Measurements from ENCODE around the gene SGPL1.

SGPL1 gene

GRCh38 chr10:70830164-70830563, 14.4 kb downstream of the SGPL1 start:
- TF ChIP-seq, protein P1, sequence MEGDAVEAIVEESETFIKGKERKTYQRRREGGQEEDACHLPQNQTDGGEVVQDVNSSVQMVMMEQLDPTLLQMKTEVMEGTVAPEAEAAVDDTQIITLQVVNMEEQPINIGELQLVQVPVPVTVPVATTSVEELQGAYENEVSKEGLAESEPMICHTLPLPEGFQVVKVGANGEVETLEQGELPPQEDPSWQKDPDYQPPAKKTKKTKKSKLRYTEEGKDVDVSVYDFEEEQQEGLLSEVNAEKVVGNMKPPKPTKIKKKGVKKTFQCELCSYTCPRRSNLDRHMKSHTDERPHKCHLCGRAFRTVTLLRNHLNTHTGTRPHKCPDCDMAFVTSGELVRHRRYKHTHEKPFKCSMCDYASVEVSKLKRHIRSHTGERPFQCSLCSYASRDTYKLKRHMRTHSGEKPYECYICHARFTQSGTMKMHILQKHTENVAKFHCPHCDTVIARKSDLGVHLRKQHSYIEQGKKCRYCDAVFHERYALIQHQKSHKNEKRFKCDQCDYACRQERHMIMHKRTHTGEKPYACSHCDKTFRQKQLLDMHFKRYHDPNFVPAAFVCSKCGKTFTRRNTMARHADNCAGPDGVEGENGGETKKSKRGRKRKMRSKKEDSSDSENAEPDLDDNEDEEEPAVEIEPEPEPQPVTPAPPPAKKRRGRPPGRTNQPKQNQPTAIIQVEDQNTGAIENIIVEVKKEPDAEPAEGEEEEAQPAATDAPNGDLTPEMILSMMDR (IDR thresholded peaks at IDR 0.05; ENCODE audit: insufficient read depth, low read length, poor library complexity, severe bottlenecking), result no peak
- no peak for DNase-seq (ENCODE audit: extremely low read depth, insufficient read length)
- H3K27me3 ChIP-seq (replicated peaks; ENCODE audit: control insufficient read depth, insufficient read depth, low read length), result no peaks in the 10 kb centered on the region

GRCh38 chr10:70832221-70832620, 16.5 kb downstream of the SGPL1 start:
- TF ChIP-seq, protein P1 (IDR thresholded peaks at IDR 0.05; ENCODE audit: insufficient read depth, low read length, poor library complexity, severe bottlenecking), result no peak
- Histone ChIP-seq H3K36me3 (ENCODE audit: control insufficient read depth, insufficient read depth, low read length) (no peaks in the 10 kb centered on the region; the same call in 1 of the 2 replicates), H3K27me3 (replicated peaks; ENCODE audit: control insufficient read depth, insufficient read depth, low read length) (no peaks in the 10 kb centered on the region), H3K4me3 (replicated peaks; ENCODE audit: low read depth, low read length) (no peak overlapping the region)
- no peak for DNase-seq (ENCODE audit: extremely low read depth, insufficient read length)

More at GRCh38 chr10:70830164-70830563, 14.4 kb downstream of the SGPL1 start:
- Histone ChIP-seq H3K36me3 (ENCODE audit: control insufficient read depth, insufficient read depth, low read length) (no peaks in the 10 kb centered on the region; the same call in 1 of the 2 replicates), H3K4me3 (replicated peaks; ENCODE audit: low read depth, low read length) (no peak overlapping the region)

- no peak for DNase-seq (ENCODE audit: extremely low read depth, insufficient read length)
- TF ChIP-seq, protein P1 (IDR thresholded peaks at IDR 0.05; ENCODE audit: insufficient read depth, low read length, poor library complexity, severe bottlenecking), result no peak
- Histone ChIP-seq H3K36me3 (ENCODE audit: control insufficient read depth, insufficient read depth, low read length) (no peaks in the 10 kb centered on the region; the same call in 1 of the 2 replicates), H3K27me3 (replicated peaks; ENCODE audit: control insufficient read depth, insufficient read depth, low read length) (no peaks in the 10 kb centered on the region), H3K4me3 (replicated peaks; ENCODE audit: low read depth, low read length) (no peak overlapping the region)
These were observed 17.2 kb downstream of the SGPL1 start for GRCh38 chr10:70832852-70833528.

- H3K4me3 ChIP-seq (replicated peaks; ENCODE audit: low read depth, low read length), result no peak overlapping the region
- no peaks in the 10 kb centered on the region for H3K27me3 ChIP-seq (replicated peaks; ENCODE audit: control insufficient read depth, insufficient read depth, low read length)
- TF ChIP-seq, protein P1 (IDR thresholded peaks at IDR 0.05; ENCODE audit: insufficient read depth, low read length, poor library complexity, severe bottlenecking), result no peak
- H3K36me3 ChIP-seq (ENCODE audit: control insufficient read depth, insufficient read depth, low read length), result no peaks in the 10 kb centered on the region; the same call in 1 of the 2 replicates
- DNase-seq (ENCODE audit: extremely low read depth, insufficient read length), result no peak
These were observed 17.9 kb downstream of the SGPL1 start for GRCh38 chr10:70833601-70834000.

DNA sequence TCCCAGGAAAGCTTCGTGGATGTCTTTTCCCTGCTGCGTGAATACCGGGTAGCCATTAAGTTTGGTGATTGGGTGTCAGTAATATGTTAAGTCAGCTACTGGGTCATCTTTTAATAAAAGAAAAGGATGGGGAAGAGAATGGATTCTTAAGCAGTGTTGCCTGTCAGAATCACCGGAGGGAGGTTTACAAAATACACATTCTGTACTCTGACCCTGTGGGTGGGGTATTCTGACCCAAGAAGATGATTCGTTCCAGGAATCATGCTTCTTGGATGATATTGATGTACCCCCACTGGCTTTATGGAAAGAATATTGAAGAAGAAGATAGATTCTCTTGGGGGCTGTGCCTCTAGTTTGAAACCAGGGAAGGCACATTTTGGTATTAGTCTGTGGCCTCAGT, 18.3 kb downstream of the SGPL1 start:
- Histone ChIP-seq H3K4me3 (replicated peaks; ENCODE audit: low read depth, low read length) (no peak overlapping the region), H3K27me3 (replicated peaks; ENCODE audit: control insufficient read depth, insufficient read depth, low read length) (no peaks in the 10 kb centered on the region), H3K36me3 (ENCODE audit: control insufficient read depth, insufficient read depth, low read length) (no peaks in the 10 kb centered on the region; the same call in 1 of the 2 replicates)
- DNase-seq (ENCODE audit: extremely low read depth, insufficient read length), result no peak
- TF ChIP-seq, protein P1 (IDR thresholded peaks at IDR 0.05; ENCODE audit: insufficient read depth, low read length, poor library complexity, severe bottlenecking), result no peak
